Ovary (tissue), 9 donors: ENCODE data around the gene NOTCH1. TPM values are rescaled to one million over a fixed set of nuclear protein-coding genes. Genes with fewer than 3 reads are reported as not detected.
A peak's percentile ranks its signal among the peaks of the same experiment; 100 is the strongest.

Experiments used
- DNase-seq, 5 donors: peaks; one replicate each; pipeline ENCODE4 v3.0.0-alpha.2; 2019 to 2020
- H3K27ac ChIP-seq, 2 donors: fragments of 200-600 bp; one replicate each; pipeline versions ENCODE4 v1.5.1 to v1.8.0; 2019 to 2022
- H3K27me3 ChIP-seq: fragments of 200-600 bp; one replicate; pipeline ENCODE4 v1.8.0; 2022
- H3K36me3 ChIP-seq: fragments of 200-600 bp; sonication (generic); one replicate; pipeline ENCODE4 v1.5.1; 2019
- H3K4me1 ChIP-seq: one replicate; pipeline ENCODE4 v1.8.1; 2013; ENCODE audit warnings: mild to moderate bottlenecking, moderate library complexity; ENCODE audit not compliant: insufficient read depth
- H3K4me3 ChIP-seq: fragments of 200-600 bp; sonication (generic); one replicate; pipeline ENCODE4 v1.5.1; 2017
- H3K9me3 ChIP-seq, 2 donors: fragments of 200-600 bp in 1 of 2; sonication (generic) in 1 of 2; one replicate each; pipeline versions ENCODE4 v1.5.1 to v1.8.1; 2013 to 2019; ENCODE audit warnings: mild to moderate bottlenecking in 1 of 2, moderate library complexity in 1 of 2
- CTCF ChIP-seq, 3 donors: fragments of 450-650 bp in 2 of 3; fragments of 200-600 bp in 1 of 3; IDR thresholded peaks; one replicate each; pipeline versions ENCODE4 v1.5.1 to v1.8.0; 2016 to 2022; ENCODE audit warnings: antibody characterized with exemption in 3 of 3, mild to moderate bottlenecking in 1 of 3
- EP300 ChIP-seq: sonication (generic); formaldehyde crosslinking; IDR thresholded peaks from one replicate; pipeline ENCODE4 v1.6.1; 2017; ENCODE audit warnings: antibody characterized with exemption
- POLR2A ChIP-seq: fragments of 450-650 bp; IDR thresholded peaks from one replicate; pipeline ENCODE4 v1.6.1; 2017; ENCODE audit warnings: antibody characterized with exemption, mild to moderate bottlenecking, moderate library complexity
- WGBS, 3 donors: extraction: QIAGEN DNeasy Blood & Tissue Kit in 1 of 3; methylation state at CpG; one replicate each; pipeline versions ENCODE4 v1.1.5 to v1.1.7; 2013 to 2017; 5-methylcytosine and 5-hydroxymethylcytosine counted together
- intact Hi-C, 4 donors: fragments of 100-400 bp; cut with DNase I; formaldehyde crosslinking; loops; one replicate each; pipeline versions ENCODE4 v1.11.0 to v1.15.1; 2022 to 2023
- polyA plus RNA-seq, 2 donors: library from polyadenylated mRNA; stranded (reverse); fragments of 200-250 nt in 1 of 2; fragments of 350-450 nt in 1 of 2; fragmentation: Illumina TruSeq in 1 of 2; extraction: RNeasy Lipid Tissue Mini Kit (QIAGEN cat#74804) in 1 of 2; gene quantifications; one replicate each; pipeline ENCODE4 v1.2.3, GENCODE V29; 2013 to 2014
- total RNA-seq, 7 donors: library from RNA; depleted of rRNA in 2 of 7; stranded (reverse); fragments of >200 nt in 2 of 7; fragmentation: NEBNext Ultra II Directional in 3 of 7; extraction: Animal tissue kit (Norgen Biotek cat#: 25700) in 3 of 7; gene quantifications; one replicate each; pipeline versions ENCODE4 v1.1.0 to v1.2.4, GENCODE V29; 2016 to 2023
- donor health status: DM: no; HTN: no; CAD: no; lungs with moderate emphysema.
- donor health status: DM: no; HTN: no; CAD: no.
- donor health status: Bipolar disorder and iron deficiency.
- donor health status: DM: yes; HTN: yes; CAD: no.
- donor health status: DM: no; HTN: no; CAD: no.
- donor health status: DM: yes; HTN: yes; CAD: no.

Gene NOTCH1
- total and polyA plus RNA-seq, 9 donors: 2.5 to 30.9 (median 17.1) TPM

GRCh38 chr9:136544964-136545691 lies 720 bp downstream of the NOTCH1 start:
- Histone ChIP-seq H3K4me3 (peak overlapping the region; percentile 71), H3K9me3 (no peaks in the 10 kb centered on the region), H3K27ac (peak overlapping the region; percentile 85 to 89), H3K36me3 (no peaks in the 10 kb centered on the region), H3K4me1 (peaks cover 15% of the 10 kb centered on the region), H3K27me3 (no peaks in the 10 kb centered on the region)
- WGBS, 3 donors: 0 to 1% (median 1%) methylated on average over 51 to 82 of the region's 82 CpGs
- TF ChIP-seq CTCF (IDR thresholded peaks at IDR 0.05): no peak
- TF ChIP-seq EP300: no peak
- TF ChIP-seq POLR2A: no peak
- intact Hi-C loops: loop anchor here in 2 of 4 donors (5.0 to 10.0 kb wide), 2 partner anchors 53 to 60 kb away; partner anchors contain the start of gene SEC16A (in 1 of the 2)
- DNase-seq: peak in 3 of 5 donors; percentile 61 to 68 (median 63)

GRCh38 chr9:136544548-136544963 lies 1.3 kb downstream of the NOTCH1 start:
- peak overlapping the region in 1 of 2 donors; percentile 89 for H3K27ac ChIP-seq
- 2% methylated on average over 31 of the region's 31 CpGs for WGBS, 3 donors
- no peak for TF ChIP-seq EP300
- H3K27me3 ChIP-seq: no peaks in the 10 kb centered on the region
- H3K9me3 ChIP-seq: no peaks in the 10 kb centered on the region
- H3K4me1 ChIP-seq: peaks cover 15% of the 10 kb centered on the region
- peak overlapping the region; percentile 71 for H3K4me3 ChIP-seq
- H3K36me3 ChIP-seq: no peaks in the 10 kb centered on the region
- DNase-seq: peak in 3 of 5 donors; percentile 56 to 66 (median 58)
- intact Hi-C loops: loop anchor here in 2 of 4 donors (5.0 to 10.0 kb wide), 2 partner anchors 52 to 60 kb away; partner anchors contain the start of gene SEC16A (in 1 of the 2)

GRCh38 chr9:136543830-136544547 lies 1.9 kb downstream of the NOTCH1 start:
- 67 to 75% (median 74%) methylated on average over 27 to 31 of the region's 31 CpGs for WGBS, 3 donors
- Histone ChIP-seq H3K4me1 (peaks cover 15% of the 10 kb centered on the region), H3K27ac (peak overlapping the region in 1 of 2 donors; percentile 10), H3K36me3 (no peaks in the 10 kb centered on the region), H3K9me3 (no peaks in the 10 kb centered on the region), H3K4me3 (peak overlapping the region; percentile 71), H3K27me3 (no peaks in the 10 kb centered on the region)
- DNase-seq: no peak
- TF ChIP-seq CTCF (IDR thresholded peaks at IDR 0.05): no peak
- no peak for TF ChIP-seq EP300
- no peak for TF ChIP-seq POLR2A
- intact Hi-C loops: loop anchor here in 2 of 4 donors (5.0 to 10.0 kb wide), 2 partner anchors 52 to 59 kb away; partner anchors contain the start of gene SEC16A (in 1 of the 2)

GRCh38 chr9:136543280-136543679 lies 2.6 kb downstream of the NOTCH1 start:
- H3K4me1 ChIP-seq: peaks cover 15% of the 10 kb centered on the region
- no peaks in the 10 kb centered on the region for H3K27me3 ChIP-seq
- no peak for DNase-seq
- no peak overlapping the region for H3K27ac ChIP-seq
- WGBS, 3 donors: 89 to 97% (median 95%) methylated on average over 9 to 10 of the region's 10 CpGs
- H3K4me3 ChIP-seq: no peak overlapping the region
- intact Hi-C loops: loop anchor here in 2 of 4 donors (5.0 to 10.0 kb wide), 2 partner anchors 51 to 58 kb away; partner anchors contain the start of gene SEC16A (in 1 of the 2)
- no peaks in the 10 kb centered on the region for H3K36me3 ChIP-seq
- no peak for TF ChIP-seq CTCF (IDR thresholded peaks at IDR 0.05)
- no peaks in the 10 kb centered on the region for H3K9me3 ChIP-seq
